Psoas muscle (tissue), 8 donors: ENCODE results near the gene STAT3. TPM values are rescaled to one million over a fixed set of nuclear protein-coding genes. Genes with fewer than 3 reads are reported as not detected.

Experiments
- ATAC-seq, 4 donors: fragments of 200-7000 bp; cut with Tn5 transposase; one replicate each; pipeline ENCODE4 v1.9.1; 2020; ENCODE audit warnings: moderate library complexity in 3 of 4, mild to moderate bottlenecking in 2 of 4
- DNase-seq, 2 donors: peaks; one replicate each; pipeline ENCODE4 v3.0.0-alpha.2; 2020
- H3K27ac ChIP-seq: fragments of 200-600 bp; one replicate; pipeline ENCODE4 v1.8.0; 2022
- H3K27me3 ChIP-seq, 3 donors: fragments of 200-600 bp in 1 of 3; one replicate each; pipeline versions ENCODE4 v1.6.1 to v1.8.0; 2013 to 2022; ENCODE audit warnings: low read length in 2 of 3, mild to moderate bottlenecking in 2 of 3, moderate library complexity in 1 of 3; ENCODE audit not compliant: insufficient read depth in 3 of 3
- H3K36me3 ChIP-seq, 2 donors: fragments of 200-600 bp in 1 of 2; one replicate each; pipeline versions ENCODE4 v1.6.1 to v1.8.0; 2013 to 2022; ENCODE audit warnings: low read depth in 1 of 2, mild to moderate bottlenecking in 1 of 2, moderate library complexity in 1 of 2; ENCODE audit not compliant: insufficient read depth in 1 of 2
- H3K4me1 ChIP-seq: fragments of 200-600 bp; one replicate; pipeline ENCODE4 v1.8.0; 2022
- H3K4me3 ChIP-seq: fragments of 200-600 bp; one replicate; pipeline ENCODE4 v1.8.0; 2022; ENCODE audit warnings: mild to moderate bottlenecking
- H3K9me3 ChIP-seq: fragments of 200-600 bp; one replicate; pipeline ENCODE4 v1.8.0; 2022
- CTCF ChIP-seq: fragments of 200-600 bp; IDR thresholded peaks from one replicate; pipeline ENCODE4 v1.8.0; 2022; ENCODE audit warnings: antibody characterized with exemption
- WGBS, 3 donors: extraction: QIAGEN DNeasy Blood & Tissue Kit; methylation state at CpG; one replicate each; pipeline versions ENCODE4 v1.1.6 to v1.1.7; 2013; 5-methylcytosine and 5-hydroxymethylcytosine counted together
- intact Hi-C, 2 donors: fragments of 100-400 bp; cut with DNase I; formaldehyde crosslinking; loops; one replicate each; pipeline versions ENCODE4 v1.11.0 to v1.14.2; 2022
- polyA plus RNA-seq, 3 donors: library from polyadenylated mRNA; stranded (reverse); fragments of 200-250 nt; gene quantifications; one replicate each; pipeline ENCODE4 v1.2.3, GENCODE V29; 2013
- total RNA-seq, 4 donors: library from RNA; stranded (reverse); fragmentation: NEBNext Ultra II Directional in 2 of 4; extraction: Animal tissue kit (Norgen Biotek cat#: 25700) in 2 of 4; gene quantifications; one replicate each; pipeline versions ENCODE4 v1.2.1 to v1.2.4, GENCODE V29; 2021 to 2023
- donor health status: healthy with polysubstance abuse.
- donor health status: DM: no; HTN: no; CAD: no; lungs with moderate emphysema.
- donor health status: Bipolar disorder and iron deficiency.
- donor health status: healthy.
- donor health status: DM: yes; HTN: yes; CAD: no.
- donor health status: DM: no; HTN: no; CAD: no.
- donor health status: DM: no; HTN: no; CAD: no.
- donor health status: DM: yes; HTN: yes; CAD: no.

Gene STAT3
- total and polyA plus RNA-seq, 7 donors = 67.3 to 279 (median 111) TPM

GRCh38 chr17:42342242-42343008 is 45.8 kb downstream of the STAT3 start:
- Histone ChIP-seq H3K36me3 (peaks cover 18 to 89% of the 10 kb centered on the region in 2 donors), H3K27ac (no peak overlapping the region), H3K4me1 (peaks cover 8% of the 10 kb centered on the region), H3K27me3 (no peaks in the 10 kb centered on the region), H3K9me3 (no peaks in the 10 kb centered on the region), H3K4me3 (no peak overlapping the region)
- DNase-seq (no peak), ATAC-seq (no peak)
- WGBS, 3 donors = 77 to 84% (median 78%) methylated on average over 9 of the region's 9 CpGs
- no peak for TF ChIP-seq CTCF
- intact Hi-C loops = no loop called here

- Histone ChIP-seq H3K4me1 (no peaks in the 10 kb centered on the region), H3K27ac (no peak overlapping the region), H3K27me3 (no peaks in the 10 kb centered on the region), H3K9me3 (no peaks in the 10 kb centered on the region), H3K36me3 (peaks cover 21 to 95% of the 10 kb centered on the region in 2 donors), H3K4me3 (no peak overlapping the region)
- ATAC-seq = no peak
- no peak for TF ChIP-seq CTCF
- intact Hi-C loops = no loop called here
- DNase-seq = no peak
- WGBS, 3 donors = 89 to 97% (median 89%) methylated on average over 4 of the region's 4 CpGs
Measured at GRCh38 chr17:42341568-42341967, 46.7 kb downstream of the STAT3 start.

- Histone ChIP-seq H3K9me3 (no peaks in the 10 kb centered on the region), H3K27me3 (no peaks in the 10 kb centered on the region), H3K36me3 (peaks cover 19 to 95% of the 10 kb centered on the region in 2 donors), H3K27ac (no peak overlapping the region), H3K4me1 (no peaks in the 10 kb centered on the region), H3K4me3 (no peak overlapping the region)
- no peak for DNase-seq
- peak in 2 of 4 donors; percentile 17 to 23 for ATAC-seq
- intact Hi-C loops = no loop called here
- TF ChIP-seq CTCF = no peak
Measured at GRCh38 chr17:42340691-42341127, 47.5 kb downstream of the STAT3 start.

GRCh38 chr17:42339221-42339620 is 49.0 kb downstream of the STAT3 start:
- peaks cover 19 to 95% of the 10 kb centered on the region in 2 donors for H3K36me3 ChIP-seq
- ATAC-seq = no peak
- 87 to 89% (median 88%) methylated on average over 5 of the region's 5 CpGs for WGBS, 3 donors
- H3K27ac ChIP-seq = no peak overlapping the region
- no peak overlapping the region for H3K4me3 ChIP-seq
- H3K9me3 ChIP-seq = no peaks in the 10 kb centered on the region
- TF ChIP-seq CTCF = no peak
- no peaks in the 10 kb centered on the region for H3K27me3 ChIP-seq
- H3K4me1 ChIP-seq = no peaks in the 10 kb centered on the region
- DNase-seq = no peak
- intact Hi-C loops = no loop called here
